Neutrophil (primary cell): Measurements from ENCODE around the gene ISL2.

Experiments
- H3K27ac ChIP-seq: fragments of 200-600 bp; sonication (generic); 2 replicates; pipeline ENCODE4 v1.5.1; 2016; ENCODE audit warnings: mild to moderate bottlenecking, moderate library complexity
- H3K27me3 ChIP-seq: fragments of 200-600 bp; sonication (generic); 2 replicates; pipeline ENCODE4 v1.6.0; 2016; ENCODE audit warnings: mild to moderate bottlenecking
- H3K36me3 ChIP-seq: fragments of 200-600 bp; sonication (generic); 2 replicates; pipeline ENCODE4 v1.5.1; 2017
- H3K4me1 ChIP-seq, 2 experiments: fragments of 200-600 bp in 1 of 2; sonication (generic) in 1 of 2; 1 replicate in 1 of 2; 2 replicates in 1 of 2; pipeline versions ENCODE4 v1.5.1 to v1.6.1; 2013 to 2016; ENCODE audit warnings: low read depth in 1 of 2, low read length in 1 of 2, mild to moderate bottlenecking in 1 of 2, moderate library complexity in 1 of 2; ENCODE audit not compliant: control insufficient read depth in 1 of 2, insufficient read depth in 1 of 2
- H3K4me3 ChIP-seq, 2 experiments: fragments of 200-600 bp in 1 of 2; sonication (generic) in 1 of 2; 1 replicate in 1 of 2; 2 replicates in 1 of 2; pipeline ENCODE4 v1.5.1; 2013 to 2016; ENCODE audit warnings: low read depth in 1 of 2, low read length in 1 of 2, mild to moderate bottlenecking in 1 of 2, moderate library complexity in 1 of 2
- H3K9me3 ChIP-seq: fragments of 200-600 bp; sonication (generic); 2 replicates; pipeline ENCODE4 v1.5.1; 2016
- TF ChIP-seq, protein P1 (sequence below): fragments of 200-600 bp; sonication (generic); IDR thresholded peaks from 2 replicates; pipeline ENCODE4 v1.5.1; 2016; ENCODE audit warnings: antibody characterized with exemption

Gene ISL2

GRCh38 chr15:76345583-76345879, 9.0 kb downstream of the ISL2 start:
- peaks cover 8% of the 10 kb centered on the region for H3K9me3 ChIP-seq
- no peak overlapping the region for H3K27ac ChIP-seq
- H3K36me3 ChIP-seq, result peaks cover 8% of the 10 kb centered on the region
- H3K4me3 ChIP-seq, result peak overlapping the region; percentile 60 to 64
- H3K4me1 ChIP-seq, result peaks cover 50 to 53% of the 10 kb centered on the region in 2 experiments
- TF ChIP-seq, protein P1, sequence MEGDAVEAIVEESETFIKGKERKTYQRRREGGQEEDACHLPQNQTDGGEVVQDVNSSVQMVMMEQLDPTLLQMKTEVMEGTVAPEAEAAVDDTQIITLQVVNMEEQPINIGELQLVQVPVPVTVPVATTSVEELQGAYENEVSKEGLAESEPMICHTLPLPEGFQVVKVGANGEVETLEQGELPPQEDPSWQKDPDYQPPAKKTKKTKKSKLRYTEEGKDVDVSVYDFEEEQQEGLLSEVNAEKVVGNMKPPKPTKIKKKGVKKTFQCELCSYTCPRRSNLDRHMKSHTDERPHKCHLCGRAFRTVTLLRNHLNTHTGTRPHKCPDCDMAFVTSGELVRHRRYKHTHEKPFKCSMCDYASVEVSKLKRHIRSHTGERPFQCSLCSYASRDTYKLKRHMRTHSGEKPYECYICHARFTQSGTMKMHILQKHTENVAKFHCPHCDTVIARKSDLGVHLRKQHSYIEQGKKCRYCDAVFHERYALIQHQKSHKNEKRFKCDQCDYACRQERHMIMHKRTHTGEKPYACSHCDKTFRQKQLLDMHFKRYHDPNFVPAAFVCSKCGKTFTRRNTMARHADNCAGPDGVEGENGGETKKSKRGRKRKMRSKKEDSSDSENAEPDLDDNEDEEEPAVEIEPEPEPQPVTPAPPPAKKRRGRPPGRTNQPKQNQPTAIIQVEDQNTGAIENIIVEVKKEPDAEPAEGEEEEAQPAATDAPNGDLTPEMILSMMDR, result no peak
- peaks cover 98% of the 10 kb centered on the region for H3K27me3 ChIP-seq

- TF ChIP-seq, protein P1, result no peak
- Histone ChIP-seq H3K4me1 (peaks cover 44 to 48% of the 10 kb centered on the region in 2 experiments), H3K9me3 (peaks cover 8% of the 10 kb centered on the region), H3K27me3 (peaks cover 92% of the 10 kb centered on the region), H3K4me3 (peak overlapping the region; percentile 60 to 64), H3K36me3 (peaks cover 7% of the 10 kb centered on the region), H3K27ac (no peak overlapping the region)
These were observed 9.5 kb downstream of the ISL2 start for GRCh38 chr15:76345880-76346668.

DNA sequence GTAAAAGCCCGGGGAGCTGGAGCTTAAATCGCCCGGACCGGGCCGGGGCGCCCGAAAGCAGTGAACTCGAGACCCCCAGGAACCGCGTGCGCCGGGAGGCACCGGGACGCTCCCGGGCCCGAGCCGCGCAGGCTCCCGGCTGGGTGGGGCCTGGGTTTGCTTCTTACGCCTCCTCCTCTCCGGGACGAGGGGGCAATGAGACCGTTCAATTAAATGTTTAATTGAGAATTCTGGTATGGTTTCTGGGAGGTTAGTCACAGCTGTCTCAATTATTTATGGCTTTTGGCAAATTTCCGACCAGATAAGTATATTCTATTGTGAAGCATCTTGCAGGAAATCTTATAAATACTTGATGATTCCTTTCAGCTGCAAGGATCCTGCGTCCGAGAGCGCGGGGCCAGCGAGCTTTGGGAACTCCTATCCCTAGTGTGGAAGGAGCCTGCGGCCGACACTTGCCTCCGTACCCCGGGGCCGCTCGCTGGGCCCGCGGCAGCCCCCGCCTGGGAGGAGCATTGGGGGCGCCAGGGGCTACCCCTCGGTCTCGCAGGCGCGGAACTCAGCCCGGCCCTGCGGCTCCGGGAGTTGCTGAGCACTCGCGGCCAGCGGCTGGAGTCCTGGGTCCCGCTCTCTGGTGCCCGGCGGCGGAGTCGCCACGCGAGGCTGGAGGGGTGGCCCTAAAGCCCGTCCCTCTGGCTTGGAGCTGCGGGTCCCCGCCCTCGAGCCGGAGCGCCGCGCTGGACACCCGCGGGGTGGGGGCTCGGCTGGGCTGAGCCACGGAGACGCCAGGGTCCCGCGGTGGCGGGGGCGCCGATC, 10.3 kb downstream of the ISL2 start:
- Histone ChIP-seq H3K36me3 (peaks cover 2% of the 10 kb centered on the region), H3K27me3 (peaks cover 84% of the 10 kb centered on the region)

DNA sequence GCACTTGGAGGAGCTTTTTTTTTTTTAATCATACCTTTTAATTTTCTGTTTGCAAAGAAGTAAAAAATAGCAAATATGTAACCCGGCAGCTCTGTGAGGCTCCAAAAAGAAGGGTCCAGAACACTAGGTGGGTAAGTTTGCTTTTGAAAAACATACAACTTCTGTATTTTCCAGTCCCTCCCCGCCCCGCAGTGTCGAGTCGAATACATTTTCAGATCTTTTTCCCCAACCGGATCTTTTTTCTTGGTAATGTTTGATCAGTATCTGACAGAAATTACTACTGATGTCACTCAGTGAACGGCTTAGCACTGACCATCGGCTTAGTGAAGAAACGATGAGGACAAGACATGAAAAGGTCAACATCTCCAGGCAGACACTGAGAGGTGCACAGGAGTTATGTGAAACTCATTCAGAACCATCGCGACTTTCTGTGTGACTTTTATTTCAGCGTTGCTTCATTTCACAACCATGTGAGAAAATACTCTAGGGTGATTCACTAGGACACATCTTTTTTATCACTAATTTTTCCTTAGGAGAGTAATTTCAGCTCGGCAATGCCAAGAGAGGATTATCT, 11.0 kb downstream of the ISL2 start:
- Histone ChIP-seq H3K27me3 (peaks cover 77% of the 10 kb centered on the region), H3K9me3 (peaks cover 2% of the 10 kb centered on the region), H3K4me3 (peak overlapping the region in 1 of 2 experiments; percentile 64), H3K36me3 (no peaks in the 10 kb centered on the region), H3K27ac (no peak overlapping the region), H3K4me1 (peaks cover 29 to 35% of the 10 kb centered on the region in 2 experiments)
- TF ChIP-seq, protein P1, result no peak

More for the DNA sequence above, 10.3 kb downstream of the ISL2 start:
- peaks cover 36 to 41% of the 10 kb centered on the region in 2 experiments for H3K4me1 ChIP-seq
- H3K4me3 ChIP-seq, result peak overlapping the region; percentile 60 to 64
- no peak overlapping the region for H3K27ac ChIP-seq
- H3K9me3 ChIP-seq, result peaks cover 8% of the 10 kb centered on the region
- TF ChIP-seq, protein P1, result no peak

DNA sequence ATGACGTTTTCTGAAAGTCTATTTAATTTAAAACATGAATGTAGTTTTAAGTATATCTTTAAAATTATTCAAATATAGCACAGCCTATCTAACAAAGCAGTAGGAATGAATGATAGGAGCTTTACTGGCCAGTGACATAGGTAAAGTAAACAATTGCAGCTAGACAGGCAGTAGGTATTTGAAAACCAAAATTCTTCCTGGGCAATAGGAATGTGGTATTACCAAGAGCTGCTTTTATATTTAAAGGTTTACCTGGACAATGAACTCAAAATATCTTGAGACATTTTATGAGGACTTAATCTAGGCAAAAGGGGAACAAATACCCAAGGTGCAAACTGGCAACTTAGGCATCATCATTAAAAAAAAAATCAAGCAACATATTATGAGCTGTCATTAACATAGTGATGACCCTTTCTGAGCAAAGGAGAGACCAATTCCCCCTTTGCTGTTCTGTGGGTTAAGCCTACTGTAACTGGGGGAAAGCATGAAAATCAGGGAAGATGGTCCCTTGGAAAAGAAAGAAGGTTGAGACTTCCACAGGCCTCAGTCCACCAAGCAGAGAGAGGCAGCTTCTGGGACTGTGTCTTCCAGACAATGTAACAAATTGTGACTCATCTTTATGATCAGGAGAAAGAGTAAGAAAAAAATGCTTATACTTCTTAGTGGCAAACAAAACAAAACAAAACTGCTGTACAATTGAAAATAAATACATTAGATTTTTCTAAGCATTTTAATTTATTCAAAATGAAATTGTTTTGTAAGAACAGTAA, 12.9 kb downstream of the ISL2 start:
- Histone ChIP-seq H3K27me3 (peaks cover 58% of the 10 kb centered on the region), H3K4me1 (peaks cover 19 to 23% of the 10 kb centered on the region in 2 experiments), H3K4me3 (no peak overlapping the region), H3K36me3 (no peaks in the 10 kb centered on the region), H3K9me3 (no peaks in the 10 kb centered on the region), H3K27ac (no peak overlapping the region)
- TF ChIP-seq, protein P1, result no peak
